Nephron progenitor cell (in vitro differentiated cells): ENCODE results near the gene FUT8.

Experiments
- DNase-seq: peaks from one replicate; pipeline ENCODE4 v3.0.0; 2021
- H3K27ac Mint-ChIP-seq: 2 replicates; pipeline ENCODE4 v1.8.0; 2021; ENCODE audit warnings: mild to moderate bottlenecking, moderate library complexity, mixed read lengths
- H3K27me3 Mint-ChIP-seq: 2 replicates; pipeline ENCODE4 v1.8.0; 2021; ENCODE audit warnings: mild to moderate bottlenecking, low read depth, mixed read lengths; ENCODE audit not compliant: poor library complexity
- H3K36me3 Mint-ChIP-seq: 2 replicates; pipeline ENCODE4 v1.8.0; 2021; ENCODE audit warnings: low read depth, mixed read lengths
- H3K4me1 Mint-ChIP-seq: 2 replicates; pipeline ENCODE4 v1.8.0; 2021; ENCODE audit warnings: mixed read lengths
- H3K4me3 Mint-ChIP-seq: 2 replicates; pipeline ENCODE4 v1.8.0; 2021; ENCODE audit warnings: mild to moderate bottlenecking, moderate library complexity, mixed read lengths
- H3K9me3 Mint-ChIP-seq: 2 replicates; pipeline ENCODE4 v1.8.0; 2021; ENCODE audit warnings: mild to moderate bottlenecking, moderate library complexity, mixed read lengths
- CTCF ChIP-seq: fragments of 200-600 bp; sonication (generic); IDR thresholded peaks from 2 replicates; pipeline ENCODE4 v1.5.0; 2021; ENCODE audit warnings: antibody characterized with exemption

Gene FUT8

GRCh38 chr14:65531148-65531547 lies 118.6 kb downstream of the FUT8 start:
- H3K4me1 Mint-ChIP-seq: no peaks in the 10 kb centered on the region
- no peak overlapping the region for H3K27ac Mint-ChIP-seq
- H3K9me3 Mint-ChIP-seq: peaks cover 37% of the 10 kb centered on the region
- H3K27me3 Mint-ChIP-seq: no peaks in the 10 kb centered on the region
- peaks cover 17% of the 10 kb centered on the region for H3K36me3 Mint-ChIP-seq
- no peak overlapping the region for H3K4me3 Mint-ChIP-seq
- no peak for TF ChIP-seq CTCF
- no peak for DNase-seq

GRCh38 chr14:65533736-65534404 lies 121.3 kb downstream of the FUT8 start:
- H3K4me1 Mint-ChIP-seq: no peaks in the 10 kb centered on the region
- no peak for DNase-seq
- no peaks in the 10 kb centered on the region for H3K27me3 Mint-ChIP-seq
- no peak overlapping the region for H3K4me3 Mint-ChIP-seq
- H3K36me3 Mint-ChIP-seq: peaks cover 12% of the 10 kb centered on the region
- no peak for TF ChIP-seq CTCF
- peaks cover 14% of the 10 kb centered on the region for H3K9me3 Mint-ChIP-seq
- no peak overlapping the region for H3K27ac Mint-ChIP-seq

- TF ChIP-seq CTCF: no peak
- Mint-ChIP-seq H3K9me3 (no peaks in the 10 kb centered on the region), H3K4me3 (no peak overlapping the region), H3K4me1 (no peaks in the 10 kb centered on the region), H3K36me3 (no peaks in the 10 kb centered on the region), H3K27me3 (no peaks in the 10 kb centered on the region), H3K27ac (no peak overlapping the region)
- no peak for DNase-seq
Measured at GRCh38 chr14:65536781-65537423, 124.4 kb downstream of the FUT8 start.

- H3K4me1 Mint-ChIP-seq: no peaks in the 10 kb centered on the region
- no peak for TF ChIP-seq CTCF
- H3K9me3 Mint-ChIP-seq: no peaks in the 10 kb centered on the region
- no peaks in the 10 kb centered on the region for H3K36me3 Mint-ChIP-seq
- H3K4me3 Mint-ChIP-seq: no peak overlapping the region
- no peak overlapping the region for H3K27ac Mint-ChIP-seq
- no peaks in the 10 kb centered on the region for H3K27me3 Mint-ChIP-seq
- DNase-seq: no peak
Measured at GRCh38 chr14:65548878-65549277, 136.3 kb downstream of the FUT8 start.

GRCh38 chr14:65549429-65549828 lies 136.9 kb downstream of the FUT8 start:
- Mint-ChIP-seq H3K4me3 (no peak overlapping the region), H3K27me3 (no peaks in the 10 kb centered on the region), H3K9me3 (no peaks in the 10 kb centered on the region), H3K36me3 (no peaks in the 10 kb centered on the region), H3K4me1 (no peaks in the 10 kb centered on the region), H3K27ac (no peak overlapping the region)
- TF ChIP-seq CTCF: no peak
- no peak for DNase-seq
